Limb (tissue), 2 donors: ENCODE results near the gene RNLS.

ENCODE experiments used
- DNase-seq, 2 donors: peaks; one replicate each; pipeline ENCODE4 v3.0.0-alpha.2; 2016; ENCODE audit errors: extremely low spot score in 2 of 2

RNLS gene

DNA sequence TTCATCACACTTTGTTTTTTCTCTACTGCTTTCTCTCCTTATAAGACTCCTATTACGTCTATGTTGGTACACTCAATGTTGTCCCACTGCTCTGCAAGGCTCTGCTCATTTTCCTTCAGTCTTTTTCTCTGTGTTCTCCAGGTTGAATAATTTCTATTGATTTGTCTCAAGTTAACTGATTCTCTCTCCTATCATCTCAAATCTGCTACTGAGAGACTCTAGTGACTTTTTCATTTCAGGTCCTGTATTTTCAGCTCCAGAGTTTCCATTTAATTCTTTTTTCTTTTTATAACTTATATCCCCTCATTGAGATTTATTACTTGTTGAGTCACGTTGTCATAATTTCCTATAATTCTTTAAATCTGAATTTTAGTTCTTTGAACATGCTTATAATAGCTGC, 100.9 kb downstream of the RNLS start:
- no peak for DNase-seq

DNA sequence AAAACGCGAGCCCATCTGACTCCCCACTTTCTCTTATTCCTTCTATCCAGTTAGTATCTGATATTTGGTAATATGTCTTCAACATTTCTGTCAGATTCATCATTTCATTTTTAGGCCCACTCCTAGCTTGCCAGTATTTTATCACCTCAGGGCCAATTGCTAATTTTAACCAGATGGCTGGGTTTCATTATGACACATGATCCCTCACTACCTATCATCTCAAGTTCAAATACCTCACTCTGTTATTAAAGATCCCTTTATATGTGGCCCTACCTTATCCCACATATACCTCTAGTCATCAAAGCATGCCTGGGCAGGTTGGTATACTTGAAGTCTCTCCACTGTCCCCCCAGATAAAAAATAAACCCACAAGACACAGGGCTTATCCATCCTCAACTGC, 104.9 kb downstream of the RNLS start:
- DNase-seq: no peak

DNA sequence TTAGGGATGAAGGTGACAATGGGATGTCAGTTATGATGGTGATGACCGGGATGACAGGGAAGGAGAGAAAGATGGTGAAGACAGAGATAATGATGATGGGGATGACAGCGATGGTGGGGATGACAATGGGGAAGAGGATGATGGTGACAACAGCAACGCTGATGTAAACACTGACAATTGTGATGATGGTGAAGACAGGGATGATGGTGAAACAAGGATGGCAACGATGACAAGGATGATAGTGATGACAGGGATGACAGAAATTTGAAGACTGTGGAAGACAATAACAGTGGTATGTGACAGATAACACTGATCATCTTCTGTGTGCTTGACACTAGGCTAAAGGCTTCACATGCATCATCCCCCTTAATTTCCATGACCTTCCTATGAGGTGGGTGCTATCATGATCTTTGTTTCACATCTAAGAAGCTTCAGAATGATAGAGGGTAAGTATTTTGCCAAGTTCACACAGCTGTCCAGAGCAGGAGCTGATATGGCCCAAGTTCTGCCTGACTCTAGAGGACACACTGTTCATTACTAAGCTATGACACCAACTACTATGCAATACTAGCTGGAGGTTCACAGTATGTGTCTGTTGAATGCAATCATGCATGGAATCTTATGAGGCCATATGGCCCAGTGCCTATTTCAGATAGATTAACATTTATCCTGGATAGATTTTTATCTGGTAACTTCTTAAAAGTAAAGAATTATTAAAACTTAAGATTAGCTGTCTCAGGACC, 105.6 kb downstream of the RNLS start:
- no peak for DNase-seq

DNA sequence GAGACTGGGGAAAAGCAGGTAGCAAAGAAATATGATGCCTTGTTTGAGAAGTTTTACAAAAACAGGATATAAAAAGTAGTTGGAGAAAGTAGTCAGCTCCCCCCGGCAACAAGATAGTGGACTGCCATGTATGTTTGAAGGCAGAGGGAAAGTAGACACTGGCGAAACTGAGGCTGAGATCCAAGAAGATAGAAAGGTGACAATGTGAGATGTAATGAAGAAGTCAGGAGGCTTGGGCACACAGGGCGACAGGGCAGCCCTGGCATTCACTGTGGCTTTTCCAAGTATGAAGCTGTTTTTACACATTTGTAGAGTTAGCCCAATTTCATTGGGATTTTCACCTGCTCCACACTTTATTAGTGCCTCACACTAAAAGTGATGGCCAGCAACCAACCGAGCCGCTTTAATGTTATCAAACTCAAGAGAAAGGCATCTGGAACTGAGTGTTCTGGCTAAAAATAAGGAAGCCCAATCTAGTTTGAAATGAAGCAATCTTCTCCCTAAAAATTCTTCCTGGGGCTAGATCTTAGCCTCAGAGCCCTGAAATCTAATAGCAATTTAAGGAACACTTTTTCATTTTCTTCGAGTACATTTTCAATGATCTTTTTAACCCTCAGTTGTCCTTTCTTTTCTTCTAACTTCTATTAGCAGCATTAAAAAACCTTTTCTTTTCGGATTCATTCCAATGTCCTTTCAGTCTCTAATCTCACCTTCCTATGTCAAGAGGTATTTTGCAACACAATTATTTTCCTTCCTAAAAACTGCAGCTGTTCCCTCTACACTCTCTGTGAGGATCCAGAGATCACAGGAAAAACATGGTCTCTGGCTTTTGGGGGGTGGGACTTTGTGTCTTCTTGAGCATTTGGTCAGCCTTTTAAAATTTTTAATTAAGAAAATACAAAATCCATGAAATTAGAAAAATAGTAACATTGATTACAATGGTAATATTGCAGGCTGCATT, 108.0 kb downstream of the RNLS start:
- DNase-seq: no peak

DNA sequence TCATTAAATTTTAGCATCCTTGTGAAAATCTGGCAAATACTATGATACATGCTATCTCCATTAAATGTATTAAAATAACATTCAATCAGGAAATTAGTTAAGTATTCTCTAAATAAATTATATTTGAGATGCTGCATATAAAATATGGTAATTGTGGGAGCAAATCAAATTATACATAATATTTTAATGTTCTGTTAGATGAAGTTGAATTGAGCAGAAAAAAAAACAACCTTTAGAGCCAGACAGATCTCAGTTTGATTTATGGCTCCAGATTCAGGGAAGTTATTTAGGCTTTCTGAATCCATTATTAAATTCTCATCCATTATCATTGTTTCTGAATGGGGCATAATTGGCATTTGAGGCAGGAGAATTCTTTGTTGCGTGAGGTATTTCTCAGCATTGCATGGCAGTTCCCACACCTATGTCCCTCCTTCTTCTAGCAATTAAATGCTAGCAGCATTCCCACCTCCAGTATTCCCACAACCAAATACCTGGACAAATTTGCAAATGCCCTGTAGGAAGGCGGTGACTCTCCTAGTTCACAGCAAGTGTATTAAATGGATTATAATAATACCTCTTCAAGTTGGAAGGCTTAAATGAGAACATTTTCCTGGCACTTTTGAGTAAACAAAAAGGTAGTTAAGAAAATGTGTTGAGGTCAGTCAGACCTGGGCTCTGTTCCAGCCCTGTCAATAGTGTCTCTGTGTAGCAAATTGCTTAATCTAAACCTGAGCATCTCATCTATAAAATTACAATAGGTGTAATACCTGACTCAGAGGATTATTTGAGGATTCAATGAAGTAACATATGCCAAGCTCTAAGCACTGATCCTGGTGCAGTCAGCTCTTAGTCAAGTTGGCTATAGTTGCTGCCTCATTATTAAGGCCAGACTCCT, 108.9 kb downstream of the RNLS start:
- no peak for DNase-seq

DNA sequence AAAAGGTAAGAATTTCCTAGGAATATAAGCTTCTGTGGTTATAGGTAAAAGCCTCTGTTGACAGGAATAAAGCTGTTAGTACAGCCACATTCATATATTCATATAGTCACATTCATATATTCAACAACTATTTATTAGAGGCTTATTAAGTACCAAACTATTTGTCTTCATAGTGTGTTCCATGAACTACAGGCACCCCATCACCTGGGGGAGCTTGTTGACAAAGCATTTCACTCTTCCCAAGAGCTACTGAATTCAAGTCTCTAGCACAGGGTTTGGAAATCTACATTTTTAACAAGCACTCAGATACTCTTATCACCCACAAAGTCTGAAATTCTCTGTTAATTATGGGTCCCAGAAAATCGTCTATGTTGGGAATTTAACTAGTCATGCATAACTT, 110.6 kb downstream of the RNLS start:
- no peak for DNase-seq

DNA sequence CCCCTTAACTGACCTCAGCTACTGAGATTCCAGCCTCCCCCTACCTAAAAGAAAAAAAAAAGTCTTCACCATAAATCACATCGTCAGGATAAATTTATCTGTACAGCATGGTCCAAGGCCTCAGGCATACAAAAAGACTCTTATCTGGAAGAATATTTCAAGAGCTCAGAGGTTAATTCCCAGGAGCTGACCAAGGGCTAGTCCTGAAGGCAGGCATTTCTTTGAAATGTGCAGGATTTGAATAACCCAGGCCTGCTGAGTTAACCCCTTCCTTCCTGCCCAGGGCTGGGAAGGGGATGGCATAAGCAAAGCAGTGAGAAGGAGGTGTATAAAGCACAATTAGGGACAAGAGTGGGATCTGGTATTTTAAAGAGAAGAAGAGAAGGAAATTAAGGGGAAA, 111.2 kb downstream of the RNLS start:
- DNase-seq: no peak

DNA sequence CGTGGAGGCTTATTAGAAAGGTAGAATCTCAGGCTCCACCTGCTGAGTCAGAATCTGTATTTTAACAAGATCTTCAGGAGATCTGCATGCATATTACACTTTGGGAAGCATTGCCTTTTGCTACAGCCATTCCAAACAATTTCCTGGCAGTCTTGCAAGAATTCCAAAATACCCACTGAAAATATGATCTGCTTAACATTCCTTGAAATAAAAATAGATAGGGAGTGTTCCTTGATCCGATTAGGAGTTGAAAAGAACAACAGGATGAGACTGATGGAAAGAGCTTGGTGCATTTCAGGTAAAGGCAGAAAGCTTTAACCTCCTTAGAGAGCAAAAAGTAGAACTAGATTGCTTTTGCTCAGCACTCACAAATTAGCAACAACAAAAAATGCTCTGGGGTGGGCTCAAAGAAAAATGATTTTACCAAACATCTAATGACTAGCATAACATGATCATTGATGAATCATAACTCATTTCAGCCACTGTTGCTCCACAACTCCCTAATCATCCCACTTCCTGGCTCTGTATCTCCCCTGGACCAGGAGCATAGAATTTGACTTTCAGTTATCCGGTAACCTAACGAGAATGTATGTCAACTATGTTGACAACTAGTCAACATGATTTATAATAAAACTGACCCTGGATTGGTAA, 115.2 kb downstream of the RNLS start:
- no peak for DNase-seq

DNA sequence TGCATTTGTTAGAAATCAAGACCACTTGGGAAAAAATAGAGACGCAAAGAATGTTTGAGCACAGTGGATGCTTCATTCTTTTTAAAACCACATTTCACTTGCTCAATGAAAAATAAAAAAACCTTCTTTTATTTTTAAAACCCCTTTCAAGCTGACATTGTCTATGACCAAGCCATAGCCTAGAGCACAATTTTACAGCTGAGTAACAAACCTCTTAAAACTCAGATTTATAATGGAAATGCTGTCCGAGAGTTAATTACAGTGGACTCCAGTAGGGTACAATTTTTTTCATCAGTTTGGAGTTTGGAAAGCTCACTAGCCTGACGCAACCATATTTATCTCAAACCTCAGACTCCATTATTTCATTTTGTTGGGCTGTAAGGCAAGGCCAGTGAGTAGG, 116.3 kb downstream of the RNLS start:
- no peak for DNase-seq

DNA sequence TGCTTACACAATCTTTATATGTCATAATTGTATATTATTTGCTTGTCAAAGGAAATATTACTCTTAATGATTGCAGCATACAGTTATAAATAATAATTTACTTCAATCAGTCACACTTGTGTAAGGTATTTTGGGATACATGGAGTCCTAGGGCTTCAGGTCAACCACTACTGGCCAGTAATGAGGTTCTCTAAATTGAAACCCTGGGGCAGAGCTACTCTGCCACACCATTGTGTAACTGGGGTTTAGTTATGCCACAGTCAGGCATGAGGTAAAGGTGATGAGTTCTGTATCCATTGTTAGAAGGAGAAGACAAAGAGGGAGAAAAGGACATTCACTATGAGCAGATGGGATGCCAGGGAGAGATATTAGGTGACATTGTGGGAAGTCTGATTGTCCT, 117.4 kb downstream of the RNLS start:
- DNase-seq: no peak

DNA sequence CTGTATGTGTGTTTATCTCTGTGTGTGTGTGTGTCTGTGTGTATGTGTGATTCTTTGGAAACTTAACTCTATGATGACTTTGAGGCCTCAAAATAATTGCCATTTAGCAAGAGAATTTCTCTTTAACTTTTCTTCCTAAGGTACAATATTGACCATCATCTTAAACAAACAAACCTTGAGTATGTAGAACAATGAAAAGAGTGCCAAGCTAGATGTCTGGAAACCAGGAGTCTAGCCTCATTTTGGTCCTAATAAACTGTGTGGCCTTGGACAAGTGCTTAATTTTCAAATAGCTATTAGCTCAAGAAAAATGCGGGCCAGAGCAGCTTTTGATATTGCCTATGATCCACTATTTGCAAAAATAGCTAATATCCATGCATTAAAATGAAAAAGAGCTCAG, 119.3 kb downstream of the RNLS start:
- no peak for DNase-seq

DNA sequence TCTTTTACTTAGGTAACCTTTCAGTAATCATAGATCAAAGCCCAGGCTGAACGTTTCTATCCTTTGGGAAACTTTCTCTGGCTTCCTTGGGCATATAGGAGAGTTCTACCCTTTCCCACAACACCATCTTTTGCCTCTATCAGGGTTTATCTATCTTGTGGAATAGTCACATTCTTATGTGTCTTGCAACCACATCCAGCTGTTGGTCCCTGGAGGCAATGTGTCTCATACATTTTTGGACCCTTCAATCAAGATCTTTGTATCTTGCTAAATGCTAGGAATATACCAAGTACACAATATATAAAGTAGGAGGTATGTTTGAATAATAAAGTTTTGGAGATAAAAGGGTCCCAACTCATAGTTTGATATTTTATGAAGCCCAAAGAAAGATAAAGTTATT, 121.7 kb downstream of the RNLS start:
- DNase-seq: no peak

DNA sequence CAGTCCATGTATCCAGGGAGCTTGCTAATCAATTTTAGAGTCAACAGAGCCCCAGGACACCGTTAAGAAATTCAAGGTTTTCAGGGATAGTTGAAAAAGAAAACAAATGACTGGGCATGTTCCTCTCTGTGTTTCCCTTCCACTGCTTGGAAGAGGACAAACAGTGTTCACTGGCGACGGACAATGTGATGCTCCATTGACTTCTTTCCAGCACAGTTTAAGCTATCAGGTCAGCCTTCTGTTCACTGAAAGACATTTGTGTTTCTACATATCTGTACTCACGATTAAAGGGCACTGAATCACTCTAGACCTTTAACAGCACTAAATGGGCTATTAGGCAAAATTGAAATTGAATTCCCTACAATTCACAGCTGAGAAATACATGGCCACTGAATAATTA, 123.6 kb downstream of the RNLS start:
- DNase-seq: no peak

DNA sequence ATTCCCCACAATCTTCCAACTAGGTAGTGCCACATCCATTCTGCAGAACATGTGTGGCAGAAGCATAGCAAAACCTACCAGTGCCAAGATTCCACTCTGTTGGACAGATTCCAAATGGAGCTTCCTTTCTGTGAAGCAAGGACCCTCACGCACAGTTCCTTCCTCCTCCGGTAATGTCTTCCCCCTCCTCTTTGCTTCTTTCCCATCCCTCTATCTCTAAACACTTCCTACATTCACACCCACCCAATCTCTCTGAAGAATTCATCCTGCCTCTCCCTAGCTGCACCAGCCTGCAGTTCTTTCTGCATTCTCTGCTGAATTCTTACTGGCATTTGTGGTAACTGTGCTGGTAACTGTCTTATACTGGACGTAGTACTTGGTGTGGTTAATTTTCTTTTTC, 124.9 kb downstream of the RNLS start:
- DNase-seq: no peak

DNA sequence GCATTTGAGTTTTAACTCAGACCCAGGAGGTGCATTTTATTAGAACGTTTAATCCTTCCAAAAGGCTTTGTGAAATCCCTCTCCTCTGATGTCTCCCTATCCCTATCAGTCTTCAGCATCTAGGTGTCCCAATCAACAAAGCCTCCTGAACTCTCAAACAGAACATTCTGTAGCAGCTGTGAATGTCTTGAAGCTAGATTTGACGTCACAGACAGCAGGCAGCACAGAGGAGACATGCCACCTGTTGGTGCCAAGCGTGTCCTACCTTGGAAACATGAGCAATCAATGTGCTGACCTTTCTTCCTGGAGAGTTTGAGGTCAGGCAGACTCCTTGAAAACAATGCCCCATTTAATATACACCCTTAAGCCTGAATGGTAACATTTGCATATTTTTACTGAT, 125.5 kb downstream of the RNLS start:
- DNase-seq: no peak

DNA sequence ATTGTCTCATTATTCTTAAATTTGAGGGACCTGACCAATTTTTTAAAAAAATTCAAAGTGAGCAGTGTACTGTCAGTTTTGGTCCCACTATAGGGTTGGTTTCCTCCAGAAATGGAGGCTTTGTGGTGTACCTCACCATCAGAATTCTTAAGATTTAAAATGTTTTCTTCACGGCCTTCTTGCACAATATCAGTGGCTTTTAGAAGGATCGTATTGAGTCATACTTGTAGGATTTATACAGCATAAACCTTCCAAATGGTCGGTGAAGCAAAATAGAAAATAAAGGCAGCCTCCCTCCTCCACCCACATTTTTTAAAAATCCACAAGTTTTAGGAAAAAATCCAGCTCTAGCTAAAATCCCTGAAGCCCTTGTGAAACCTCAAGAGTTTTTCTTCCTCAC, 126.4 kb downstream of the RNLS start:
- no peak for DNase-seq

DNA sequence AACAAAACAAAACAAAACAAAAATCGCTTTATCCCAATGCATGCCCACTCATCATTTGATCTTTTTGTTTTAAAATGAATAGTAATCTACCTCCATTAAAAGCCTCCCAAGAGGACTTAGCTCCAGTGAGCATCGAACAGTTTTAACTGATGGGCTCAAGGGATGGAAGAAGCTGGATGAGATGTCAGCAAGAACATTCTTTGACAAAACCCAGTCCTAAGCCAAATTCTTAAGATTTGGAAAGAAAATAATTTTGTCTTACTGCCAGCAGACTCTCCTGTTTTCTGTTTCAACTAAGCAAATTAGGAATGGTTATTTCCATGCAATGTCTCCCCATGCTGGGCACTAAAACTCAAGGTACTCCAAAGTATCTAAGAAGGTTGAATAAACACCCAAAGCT, 127.3 kb downstream of the RNLS start:
- DNase-seq: no peak

DNA sequence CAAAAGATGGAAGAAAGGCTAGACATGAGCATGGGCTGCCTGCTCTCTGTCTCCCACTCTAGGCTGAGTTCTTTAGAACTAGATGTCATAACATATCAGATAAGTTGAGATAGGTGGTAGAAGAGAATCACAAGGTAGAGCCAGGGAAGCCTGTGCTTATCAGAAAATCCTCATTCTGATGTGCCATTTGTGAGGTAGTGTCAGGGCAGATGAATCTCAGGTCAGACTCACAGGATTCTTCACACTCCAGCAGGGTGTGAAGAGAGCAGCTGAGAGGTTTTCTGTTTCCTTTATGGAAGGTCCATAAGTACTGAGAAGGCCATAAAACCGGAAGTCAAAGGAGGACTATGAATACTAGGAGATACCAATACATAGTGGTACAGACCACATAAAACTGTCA, 132.9 kb downstream of the RNLS start:
- DNase-seq: no peak

DNA sequence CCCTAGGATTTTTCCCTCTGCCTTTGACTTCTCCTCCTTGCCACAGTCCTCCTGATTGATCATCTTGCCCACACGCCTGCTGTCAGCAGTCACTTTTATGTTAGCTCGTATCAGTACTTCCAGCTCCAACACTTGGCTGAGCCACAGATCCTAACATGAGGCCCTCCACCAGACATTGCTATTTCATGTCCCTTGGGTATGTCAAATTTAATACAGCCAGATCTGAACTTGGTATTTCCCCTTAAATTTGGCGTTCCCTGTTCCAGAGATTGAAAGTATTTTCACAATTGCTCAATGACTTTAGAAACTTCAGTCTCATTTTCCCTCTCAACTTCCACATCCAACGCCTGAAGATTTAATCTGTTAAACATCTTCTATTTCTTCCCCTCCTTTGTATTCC, 140.4 kb downstream of the RNLS start:
- no peak for DNase-seq

DNA sequence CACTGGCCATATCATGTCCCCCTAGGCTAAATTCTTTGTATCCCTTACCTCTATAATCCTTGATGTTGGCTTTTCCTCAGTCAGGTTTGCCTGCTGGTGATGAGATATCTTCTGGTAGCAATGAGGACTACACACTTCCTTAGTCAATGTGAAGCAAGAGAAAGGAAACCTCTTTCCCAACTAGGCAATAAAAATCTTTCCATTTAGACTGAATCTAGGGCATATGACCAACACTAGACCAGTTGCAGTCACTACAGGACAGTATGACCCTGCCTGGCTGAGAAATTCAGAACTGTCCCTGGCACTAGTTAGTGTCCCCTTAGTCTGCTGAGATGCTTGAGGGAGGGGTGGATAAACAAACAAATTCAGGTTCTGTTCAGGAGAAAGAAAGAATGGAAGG, 142.6 kb downstream of the RNLS start:
- no peak for DNase-seq

DNA sequence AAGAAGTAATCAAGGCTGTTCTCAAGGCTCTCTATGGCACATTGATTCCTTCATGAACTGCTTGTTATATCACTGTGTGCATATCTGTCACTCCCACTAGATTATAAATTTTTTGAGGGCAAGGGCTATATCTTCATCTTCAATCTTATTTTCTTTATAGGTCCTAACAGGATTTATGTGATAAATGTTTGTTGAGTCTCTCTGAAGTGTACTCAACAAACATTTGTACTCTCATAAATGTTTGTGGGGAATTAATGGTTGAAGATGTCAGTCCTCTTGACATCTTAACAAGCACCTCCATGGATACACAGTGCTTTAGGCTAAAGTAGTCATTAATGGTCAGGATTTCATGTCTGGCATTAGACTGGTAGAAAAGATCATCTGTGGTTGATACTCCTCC, 143.2 kb downstream of the RNLS start:
- no peak for DNase-seq
